Germinal center (tissue), 1 donor: ENCODE measurements around the gene BCCIP.

Experiments
- DNase-seq: peaks from one replicate; pipeline ENCODE4 v3.0.0; 2012; ENCODE audit warnings: mixed read lengths, low spot score

BCCIP gene

DNA sequence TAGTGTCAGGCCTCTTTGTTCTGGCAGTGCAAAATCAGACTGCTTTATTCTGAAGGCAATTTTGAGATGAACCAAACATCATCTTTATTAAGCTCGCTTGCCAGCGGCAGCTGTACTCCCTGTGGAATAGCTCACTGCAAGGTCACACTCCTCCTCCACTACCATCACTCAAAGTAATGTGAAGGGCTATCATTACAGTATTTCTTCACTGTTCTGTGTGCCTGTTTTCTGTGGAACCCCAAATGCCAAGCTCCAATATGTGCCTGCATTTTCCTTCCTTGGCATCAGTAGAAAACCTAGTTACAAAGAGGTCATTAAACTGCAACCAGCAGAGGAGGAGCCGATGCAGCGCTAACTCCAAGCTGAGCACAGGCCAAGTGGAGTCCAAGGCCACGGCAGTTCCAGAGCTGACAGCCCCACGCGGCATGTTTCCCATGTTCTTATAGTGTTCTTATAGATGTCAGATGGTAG lies 21.4 kb downstream of the BCCIP start:
- no peak for DNase-seq

DNA sequence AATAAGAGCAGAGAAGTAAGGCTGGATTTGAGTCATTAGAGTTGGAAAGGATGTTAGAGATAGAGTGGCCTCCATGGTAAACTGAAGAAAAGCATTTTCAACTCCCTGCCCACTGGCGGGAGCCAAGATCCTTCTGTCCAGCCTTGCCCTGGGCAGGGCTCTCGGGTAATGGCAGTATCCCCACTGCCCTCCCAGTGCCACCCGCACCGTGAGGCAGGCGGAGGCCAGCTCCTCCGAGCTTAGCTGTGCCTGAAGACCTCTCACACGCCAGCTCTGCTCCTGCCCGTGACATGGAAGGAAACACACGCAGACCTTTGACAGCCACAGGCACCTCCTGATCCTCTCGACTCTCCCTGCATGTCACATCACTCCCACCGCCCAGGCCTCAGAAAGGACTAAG lies 22.3 kb downstream of the BCCIP start:
- no peak for DNase-seq

DNA sequence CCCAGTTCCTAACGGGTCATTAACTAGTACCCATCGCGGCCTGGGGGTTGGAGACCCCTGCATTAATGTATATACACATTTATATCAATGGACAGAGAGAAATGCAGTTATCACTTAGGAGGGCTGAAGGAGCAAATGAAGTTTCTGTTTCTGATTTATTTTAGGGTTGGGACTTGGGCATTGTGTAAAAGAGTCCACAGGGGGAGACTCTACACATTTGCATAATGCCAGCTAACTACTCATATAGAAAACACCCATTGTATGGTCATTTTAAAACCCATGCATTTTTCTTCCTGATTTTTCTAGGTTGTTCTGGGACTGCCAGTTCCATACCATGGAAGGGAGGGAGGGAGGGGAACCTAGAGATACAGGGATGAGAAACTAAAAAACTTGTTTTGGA lies 23.5 kb downstream of the BCCIP start:
- no peak for DNase-seq

DNA sequence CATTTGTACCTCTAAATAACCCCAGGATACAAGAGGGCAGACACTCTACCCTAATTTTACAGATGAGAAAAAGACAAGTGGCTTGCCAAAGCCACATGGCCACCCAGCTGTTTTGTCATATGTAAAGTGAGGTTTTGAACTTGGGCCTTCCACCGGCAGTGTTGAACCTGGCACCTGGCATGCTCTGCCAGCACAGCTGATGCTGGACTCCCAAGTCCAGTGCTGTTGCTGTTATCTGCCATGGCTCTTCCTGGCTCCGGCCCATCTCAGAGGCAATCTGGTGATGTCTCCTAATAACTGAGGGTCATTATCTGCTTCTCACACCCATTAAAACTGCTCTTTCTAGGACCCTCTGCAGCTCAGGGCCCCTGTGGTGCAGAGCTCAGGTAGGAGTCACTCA lies 25.0 kb downstream of the BCCIP start:
- no peak for DNase-seq

DNA sequence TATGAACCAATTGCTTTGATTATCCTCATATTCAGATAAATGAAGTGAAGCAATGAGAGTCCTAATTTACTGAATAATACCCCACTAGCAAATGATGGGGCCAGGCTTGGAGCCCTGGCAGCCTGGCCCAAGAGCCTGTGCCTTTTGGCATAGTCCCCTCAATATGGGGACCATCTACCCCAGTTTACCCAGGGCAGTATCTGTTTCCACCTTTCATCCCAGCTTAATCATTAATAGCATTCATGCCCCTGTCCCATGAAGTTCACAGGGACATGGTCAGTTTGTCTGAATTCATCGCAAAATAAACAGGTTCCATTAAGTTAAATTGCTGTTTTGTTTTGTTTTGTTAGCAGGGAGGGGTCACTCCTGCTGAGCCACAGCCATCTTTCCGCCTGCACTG lies 25.5 kb downstream of the BCCIP start:
- DNase-seq, result no peak

DNA sequence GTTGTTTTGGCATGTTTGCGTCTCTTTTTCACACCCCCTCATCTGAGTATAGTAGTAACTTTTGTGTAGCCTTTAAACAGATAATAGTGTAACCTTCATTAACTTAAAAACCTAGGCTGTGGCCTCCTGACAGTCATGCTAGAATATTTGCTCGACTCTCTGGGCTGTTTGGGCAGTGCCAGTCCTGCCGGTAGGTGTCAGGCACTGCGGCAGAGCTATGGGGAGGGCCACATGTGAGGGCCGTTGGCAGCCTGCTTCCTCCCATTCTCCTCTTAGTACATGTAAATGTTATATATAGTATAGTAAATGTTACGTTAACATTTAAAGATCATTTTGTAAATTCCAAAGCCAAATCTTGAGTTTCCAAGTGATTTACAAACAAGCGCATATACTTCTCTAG lies 26.1 kb downstream of the BCCIP start:
- DNase-seq, result no peak

DNA sequence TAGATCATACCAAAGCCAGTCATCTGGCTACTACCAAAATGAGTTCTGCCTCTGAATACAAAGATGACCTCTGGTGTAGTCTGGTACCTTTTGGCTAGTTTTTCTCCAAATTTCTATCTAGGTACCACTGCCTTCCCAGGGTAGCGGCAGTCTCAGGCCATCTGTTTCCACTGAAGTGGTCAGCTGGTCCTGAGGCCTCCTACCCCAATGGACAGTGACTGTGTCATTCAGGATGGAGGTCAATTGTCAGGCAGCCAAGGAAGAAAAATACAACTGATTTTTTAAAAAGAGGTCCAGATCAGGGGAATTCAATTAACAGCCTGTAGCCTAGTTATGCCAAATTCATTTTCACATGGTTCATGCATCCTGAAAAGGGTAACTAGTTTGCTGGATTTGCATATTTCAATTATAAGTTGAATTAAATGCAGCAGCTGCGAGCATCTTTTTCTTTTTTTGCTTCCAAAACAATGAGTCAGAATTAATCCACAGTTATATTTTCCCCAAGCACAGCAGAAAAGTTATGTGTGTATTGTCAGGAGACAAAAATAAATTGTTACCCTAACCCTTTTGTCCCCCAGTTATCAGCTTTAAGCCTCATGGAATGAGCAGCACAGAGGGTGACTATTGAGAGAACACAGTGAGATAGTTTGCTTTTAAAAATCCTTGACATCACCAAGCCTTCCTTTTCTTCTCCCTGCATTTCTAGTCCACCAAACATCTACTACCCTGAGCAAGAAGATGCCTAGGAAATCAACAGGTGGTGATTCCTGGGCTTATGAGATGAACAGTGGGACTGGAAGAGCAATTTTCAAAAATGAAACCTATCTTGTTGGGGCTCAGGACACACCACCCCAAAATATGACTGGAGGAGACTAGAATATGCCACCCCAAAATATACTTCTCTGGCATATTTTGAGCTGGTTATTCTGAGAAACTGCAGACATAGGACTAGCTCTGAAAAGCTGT lies 27.7 kb downstream of the BCCIP start:
- DNase-seq, result no peak

DNA sequence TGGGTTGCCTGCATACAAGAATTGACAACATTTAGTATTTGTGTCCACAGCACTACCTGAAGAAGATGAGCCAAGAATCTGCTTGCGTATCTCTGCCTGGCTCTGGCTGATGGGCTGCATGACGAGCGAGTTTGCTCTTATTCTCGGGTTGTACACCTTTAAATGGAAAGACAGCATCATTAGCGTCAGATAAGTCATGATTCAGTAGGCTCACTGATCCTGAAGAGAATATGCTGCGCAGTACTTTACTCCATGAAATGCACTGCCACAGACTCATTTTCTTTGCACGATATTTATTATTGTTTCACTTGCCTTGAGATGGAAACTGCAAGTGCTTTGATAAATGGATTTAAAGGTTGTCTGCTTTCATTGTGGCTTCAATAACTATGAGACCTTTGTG lies 29.1 kb downstream of the BCCIP start:
- DNase-seq, result no peak

DNA sequence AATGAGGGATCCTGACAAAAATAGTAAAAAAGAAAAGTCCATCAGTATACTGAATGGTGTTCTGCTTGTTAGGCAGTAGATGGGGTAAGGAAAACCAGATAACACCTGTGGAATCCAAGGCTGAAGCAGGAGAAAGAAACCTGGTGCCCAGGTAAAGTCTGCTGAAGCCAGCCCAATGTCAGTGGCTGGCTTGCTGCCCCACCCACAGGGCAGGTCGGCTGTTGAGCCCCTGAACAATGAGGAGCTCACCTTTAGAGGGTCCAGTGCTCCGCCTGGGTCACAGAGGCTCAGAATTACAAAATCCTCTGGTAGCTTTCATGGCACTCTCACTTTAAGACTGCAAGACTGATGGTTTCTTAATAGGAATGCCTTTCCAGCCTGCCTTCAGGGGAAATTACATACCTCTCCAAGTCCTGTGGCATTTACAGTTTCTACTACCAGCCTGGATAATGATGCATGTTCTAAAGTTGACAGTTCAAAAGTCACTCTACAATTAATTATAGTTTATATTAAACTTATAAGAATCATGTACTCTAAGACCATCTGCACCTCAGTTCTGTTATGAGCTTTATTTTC lies 33.9 kb downstream of the BCCIP start:
- no peak for DNase-seq

DNA sequence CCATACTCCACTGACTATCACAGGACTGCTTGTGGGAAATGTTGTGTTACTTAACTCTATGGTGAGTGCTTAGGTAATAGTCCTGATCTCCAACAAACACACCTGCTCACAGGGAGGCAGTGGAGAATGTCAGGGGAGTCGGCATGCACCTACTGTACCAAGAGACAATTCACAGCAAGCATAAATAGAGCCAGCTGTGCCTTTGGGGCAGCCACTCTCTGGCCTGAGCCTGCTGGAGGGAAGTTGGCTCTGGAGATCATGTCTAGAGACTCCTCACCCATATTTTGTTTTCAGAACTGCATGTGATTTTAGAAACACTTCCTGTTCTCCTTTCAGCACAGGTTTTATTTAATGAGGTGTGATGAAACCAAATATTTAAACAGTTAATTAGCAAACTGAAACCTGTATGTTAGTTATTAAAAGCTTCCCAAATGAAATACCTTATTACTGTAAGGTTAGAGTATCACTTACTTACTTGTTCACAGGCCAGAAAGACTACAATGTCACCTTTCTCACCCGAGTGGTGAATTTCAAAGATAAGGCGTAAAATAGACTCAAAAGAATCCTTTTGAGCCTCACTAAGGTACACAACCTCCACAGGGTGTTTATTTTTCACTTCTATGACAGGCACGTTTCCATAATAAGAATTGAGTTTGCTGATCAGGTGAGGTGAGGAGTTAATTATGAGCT lies 35.9 kb downstream of the BCCIP start:
- no peak for DNase-seq

DNA sequence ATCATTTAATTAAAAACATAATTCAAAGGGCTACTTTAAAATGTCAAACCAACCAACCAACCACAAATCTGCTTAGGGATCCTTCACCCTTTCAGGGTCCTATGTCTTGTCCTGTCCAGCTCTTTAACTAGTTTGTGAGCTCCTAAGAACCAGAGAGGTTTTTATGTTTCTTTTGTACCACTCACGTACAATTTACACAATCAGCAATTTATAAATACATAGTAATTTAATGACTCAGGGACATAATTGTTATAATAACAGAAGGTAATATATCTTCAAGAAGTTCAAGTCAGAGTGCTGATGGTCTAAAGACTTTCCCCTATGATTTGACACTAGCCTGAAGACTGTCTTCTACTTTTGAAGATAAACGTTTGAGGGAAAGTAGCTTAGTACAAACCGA lies 41.8 kb downstream of the BCCIP start:
- DNase-seq, result no peak

DNA sequence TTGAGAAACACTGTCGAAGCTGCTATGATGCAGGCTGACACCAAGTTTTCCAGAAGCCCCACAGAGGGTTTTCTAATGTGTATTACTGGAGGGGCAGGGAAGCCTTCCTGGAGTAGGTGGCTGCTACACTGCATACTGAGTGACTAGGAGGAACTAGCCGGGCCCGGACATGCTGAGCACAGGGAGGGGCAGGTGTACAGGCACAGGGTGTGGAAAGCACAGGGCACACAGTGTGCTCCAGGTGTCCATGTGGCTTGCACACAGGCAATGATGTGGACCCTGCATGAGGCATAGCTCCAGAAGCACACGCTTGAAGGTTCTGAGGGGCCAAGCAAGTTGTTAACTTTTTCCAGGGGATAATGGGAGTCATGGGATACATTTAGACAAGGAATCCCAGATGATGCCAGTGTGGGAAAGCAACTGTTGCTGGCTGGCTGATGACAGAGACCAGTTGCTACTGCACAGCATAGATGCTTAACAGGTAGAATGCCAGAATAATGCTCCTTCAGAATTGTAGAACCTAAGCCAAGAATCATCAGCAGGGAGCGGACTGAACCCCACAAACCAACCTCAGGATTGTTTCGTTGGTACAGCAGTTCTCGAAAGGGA lies 43.2 kb downstream of the BCCIP start:
- no peak for DNase-seq

DNA sequence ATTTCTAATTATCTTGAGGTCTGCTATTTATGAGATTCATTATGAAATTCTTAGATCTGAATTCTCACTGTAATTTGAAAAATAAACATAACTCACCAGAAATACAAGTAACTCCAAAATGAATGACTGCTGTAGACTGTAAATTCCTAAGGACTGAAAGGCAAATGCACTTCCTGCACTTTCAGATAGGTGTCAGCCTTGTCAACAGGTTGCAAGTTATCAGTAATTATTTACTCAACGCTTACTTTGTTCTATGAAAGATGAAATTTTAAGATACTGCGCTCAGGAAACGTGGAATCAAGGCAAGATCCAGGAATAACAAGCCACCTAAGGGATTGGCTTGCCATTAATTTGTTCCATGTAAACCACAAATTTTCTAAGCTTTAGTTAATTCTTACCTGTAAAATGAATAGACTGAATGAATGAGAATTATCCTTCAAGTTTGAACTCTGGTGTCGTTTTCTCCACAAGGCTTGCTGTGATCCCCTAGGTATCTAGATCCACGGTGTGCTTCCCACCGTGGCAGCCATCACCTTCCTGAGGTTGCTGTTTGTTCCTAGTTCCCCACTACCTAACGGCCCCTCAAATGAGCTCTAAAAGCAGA lies 45.1 kb downstream of the BCCIP start:
- no peak for DNase-seq

DNA sequence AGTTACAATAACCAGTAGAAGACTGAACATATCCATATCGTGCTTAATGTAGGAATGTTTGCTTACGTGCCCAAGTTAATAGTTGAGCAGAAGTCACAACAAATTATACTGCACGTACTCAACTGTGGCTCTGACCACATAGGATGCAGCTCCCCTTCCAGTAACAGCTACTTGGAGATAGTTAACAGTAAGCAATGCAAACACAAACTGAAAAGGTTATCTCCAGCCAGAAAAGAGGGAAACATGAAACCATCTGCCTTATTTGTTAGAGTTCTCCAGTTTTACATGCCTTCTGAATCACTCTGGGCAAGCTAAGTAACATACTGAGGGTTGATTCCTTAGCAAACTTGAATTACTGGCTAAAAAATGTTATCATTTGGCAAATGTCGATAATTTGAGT lies 48.0 kb downstream of the BCCIP start:
- DNase-seq, result no peak

DNA sequence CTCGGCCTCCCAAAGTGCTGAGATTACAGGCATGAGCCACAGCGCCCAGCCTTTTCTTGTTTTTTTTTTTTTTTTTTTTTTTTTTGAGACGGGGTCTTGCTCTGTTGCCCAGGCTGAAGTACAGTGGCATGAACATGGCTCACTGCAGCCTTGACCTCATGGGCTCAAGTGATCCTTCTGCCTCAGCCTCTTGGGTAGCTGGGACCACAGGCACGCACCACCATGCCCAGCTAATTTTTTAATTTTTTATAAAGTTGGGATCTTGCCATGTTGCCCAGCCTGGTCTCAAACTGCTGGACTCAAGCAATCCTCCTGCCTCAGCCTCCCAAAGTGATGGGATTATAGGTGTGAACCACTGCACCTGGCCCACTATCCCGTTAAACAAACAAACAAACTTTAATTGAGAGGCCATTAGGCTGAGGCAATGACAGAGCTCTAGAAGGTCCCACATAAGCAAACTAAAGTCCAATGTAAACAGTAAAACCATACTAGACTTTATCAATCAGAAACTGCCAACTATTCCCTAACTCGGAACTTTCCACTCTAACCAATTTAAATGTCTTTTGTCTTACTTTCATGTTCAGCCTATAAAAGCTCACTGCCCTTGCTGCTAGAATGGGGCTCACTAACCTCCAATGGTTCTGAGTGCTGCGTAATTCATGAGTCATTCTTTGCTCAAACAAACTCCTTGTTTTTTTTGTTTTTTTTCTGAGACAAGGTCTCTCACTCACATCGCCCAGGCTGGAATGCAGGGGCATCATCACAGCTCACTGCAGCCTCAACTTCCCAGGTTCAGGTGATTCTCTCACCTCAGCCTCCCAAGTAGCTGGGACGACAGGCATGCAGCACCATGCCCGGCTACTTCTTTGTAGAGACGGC lies 55.9 kb downstream of the BCCIP start:
- DNase-seq, result no peak

DNA sequence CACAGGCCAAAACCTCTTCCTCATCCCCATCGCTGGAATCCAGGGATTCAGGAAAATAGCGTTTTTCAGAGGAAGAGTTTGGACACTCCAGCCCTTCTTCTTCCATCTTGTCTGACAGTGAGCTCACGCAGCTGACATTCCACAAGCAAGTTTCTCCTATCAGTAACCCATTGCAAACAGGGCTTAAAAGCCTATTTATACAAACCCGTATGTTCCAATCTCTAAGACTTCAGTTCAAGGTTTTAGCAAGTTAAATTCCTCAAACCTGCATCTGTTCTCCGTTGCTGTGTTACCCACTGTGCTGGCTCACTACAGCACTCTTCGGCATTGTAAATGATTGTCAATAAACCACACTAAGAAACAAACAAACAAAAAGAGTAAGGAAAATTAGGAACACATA lies 57.4 kb downstream of the BCCIP start:
- DNase-seq, result no peak

DNA sequence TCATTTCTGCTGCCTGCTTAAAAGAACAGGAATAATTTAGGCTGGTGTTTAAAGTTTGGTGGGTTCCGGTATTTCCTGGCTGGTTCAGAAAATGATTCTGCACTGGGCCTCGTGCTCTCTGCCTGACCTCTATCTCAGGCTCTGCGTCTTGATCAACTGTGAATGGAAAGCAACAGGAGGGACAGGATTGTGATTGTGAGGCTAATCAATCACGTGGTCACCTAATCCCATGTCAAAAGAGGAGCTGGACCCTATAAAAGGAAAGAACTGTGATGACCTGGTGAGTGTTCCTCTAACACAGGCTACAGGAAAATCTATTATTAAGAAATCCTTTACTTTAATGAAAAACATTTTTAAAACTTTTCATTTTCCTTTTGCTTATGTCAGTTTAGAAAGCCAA lies 57.8 kb downstream of the BCCIP start, which contains the start of gene DHX32:
Gene DHX32, minus strand, starts transcription at position 101 of the 400 bp plus-strand sequence. CDS start 468 bp downstream, outside the sequence.
- DNase-seq, result no peak

DNA sequence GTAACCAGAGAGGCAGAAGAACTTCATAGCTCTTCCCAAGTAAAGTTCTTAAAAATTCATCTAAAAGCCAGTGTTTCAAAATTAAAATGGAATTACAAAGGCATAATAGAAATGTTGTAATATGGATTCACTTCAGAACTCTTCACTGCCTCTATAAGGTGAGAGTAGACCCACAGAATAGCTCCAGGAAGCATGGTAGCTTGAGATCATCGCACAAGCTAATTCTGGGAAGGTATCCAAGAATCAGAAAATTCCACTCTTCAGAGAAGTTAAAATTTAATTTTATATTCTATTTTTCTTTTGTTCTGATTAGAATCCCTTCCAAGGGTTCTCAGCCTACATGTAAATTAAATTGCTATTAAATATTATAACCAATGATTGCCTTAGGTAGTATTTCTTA lies 59.2 kb downstream of the BCCIP start:
- no peak for DNase-seq

DNA sequence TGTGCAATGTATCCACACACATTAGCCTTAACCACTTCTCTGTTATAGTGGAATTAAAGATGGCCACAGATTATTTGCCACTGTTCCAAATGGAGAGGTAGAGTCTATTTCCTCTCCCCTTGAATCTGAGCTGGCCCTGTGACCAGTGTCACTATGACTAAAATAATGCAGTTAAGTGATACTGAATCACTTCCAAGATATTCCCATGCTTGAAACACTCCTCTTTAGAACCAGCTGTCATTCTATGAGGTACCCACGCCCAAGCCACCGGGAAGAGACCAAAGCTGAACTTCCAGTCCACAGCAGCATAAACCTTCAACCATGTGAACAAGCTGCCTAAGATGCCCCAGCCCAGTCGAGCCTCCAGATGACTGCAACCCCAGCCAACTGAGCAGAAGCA lies 59.9 kb downstream of the BCCIP start:
- no peak for DNase-seq
